Lung (tissue), 12 donors: ENCODE results near the gene OR56A3. TPM values are rescaled to one million over a fixed set of nuclear protein-coding genes. Genes with fewer than 3 reads are reported as not detected.

Experiments used
- ATAC-seq: fragments of 200-7000 bp; cut with Tn5 transposase; one replicate; pipeline ENCODE4 v1.9.1; 2020; ENCODE audit warnings: moderate number of reproducible peaks; ENCODE audit not compliant: insufficient read depth, low FRiP score
- DNase-seq, 3 donors: peaks; one replicate each; pipeline ENCODE4 v3.0.0-alpha.2; 2013 to 2017
- H3K27ac ChIP-seq, 2 donors: one replicate each; pipeline ENCODE4 v1.5.1; 2013; ENCODE audit warnings: mild to moderate bottlenecking in 2 of 2, moderate library complexity in 2 of 2, control low read depth in 1 of 2, inconsistent platforms in 1 of 2, low read depth in 1 of 2, low read length in 1 of 2
- H3K27me3 ChIP-seq, 3 donors: one replicate each; pipeline ENCODE4 v1.5.1; 2013; ENCODE audit warnings: low read length in 2 of 3; ENCODE audit not compliant: control insufficient read depth in 3 of 3, insufficient read depth in 3 of 3
- H3K36me3 ChIP-seq, 4 donors: one replicate each; pipeline ENCODE4 v1.5.1; 2013; ENCODE audit warnings: low read length in 4 of 4, mild to moderate bottlenecking in 1 of 4, moderate library complexity in 1 of 4; ENCODE audit not compliant: control insufficient read depth in 4 of 4, insufficient read depth in 4 of 4
- H3K4me1 ChIP-seq, 5 donors: one replicate each; pipeline ENCODE4 v1.5.1; 2013; ENCODE audit warnings: low read length in 5 of 5, mild to moderate bottlenecking in 2 of 5, moderate library complexity in 1 of 5; ENCODE audit not compliant: control insufficient read depth in 5 of 5, insufficient read depth in 5 of 5
- H3K4me3 ChIP-seq: one replicate; pipeline ENCODE4 v1.5.1; 2013; ENCODE audit warnings: mild to moderate bottlenecking, control low read depth, moderate library complexity
- H3K9ac ChIP-seq, 2 donors: one replicate each; pipeline ENCODE4 v1.5.1; 2013; ENCODE audit warnings: low read length in 2 of 2, control low read depth in 1 of 2; ENCODE audit not compliant: insufficient read depth in 1 of 2
- H3K9me3 ChIP-seq, 4 donors: one replicate each; pipeline ENCODE4 v1.5.1; 2013; ENCODE audit warnings: low read length in 3 of 4, mild to moderate bottlenecking in 1 of 4, moderate library complexity in 1 of 4; ENCODE audit not compliant: control insufficient read depth in 4 of 4, insufficient read depth in 3 of 4
- WGBS, 2 donors: extraction: QIAGEN DNeasy Blood & Tissue Kit; methylation state at CpG; one replicate each; pipeline ENCODE4 v1.1.7; 2013; 5-methylcytosine and 5-hydroxymethylcytosine counted together
- polyA plus RNA-seq, 2 donors: library from polyadenylated mRNA; stranded (reverse); fragments of 200-250 nt; gene quantifications; one replicate each; pipeline ENCODE4 v1.2.1, GENCODE V29; 2013
- total RNA-seq, 2 donors: library from RNA; depleted of rRNA in 1 of 2; stranded (reverse); fragments of >200 nt in 1 of 2; gene quantifications; one replicate each; pipeline ENCODE4 v1.2.1, GENCODE V29; 2014 to 2021
- TF ChIP-seq, protein P1 (sequence below): IDR thresholded peaks from 2 replicates; pipeline ENCODE4 v1.5.1; 2012; ENCODE audit warnings: mild to moderate bottlenecking; ENCODE audit errors: control extremely low read depth, extremely low read depth
- donor health status: control.
- donor health status: control.
- donor health status: Bipolar disorder and iron deficiency.
- donor health status: healthy.
- donor health status: DM: yes; HTN: yes; CAD: no.

OR56A3 gene
- total and polyA plus RNA-seq, 4 donors, result not detected

DNA sequence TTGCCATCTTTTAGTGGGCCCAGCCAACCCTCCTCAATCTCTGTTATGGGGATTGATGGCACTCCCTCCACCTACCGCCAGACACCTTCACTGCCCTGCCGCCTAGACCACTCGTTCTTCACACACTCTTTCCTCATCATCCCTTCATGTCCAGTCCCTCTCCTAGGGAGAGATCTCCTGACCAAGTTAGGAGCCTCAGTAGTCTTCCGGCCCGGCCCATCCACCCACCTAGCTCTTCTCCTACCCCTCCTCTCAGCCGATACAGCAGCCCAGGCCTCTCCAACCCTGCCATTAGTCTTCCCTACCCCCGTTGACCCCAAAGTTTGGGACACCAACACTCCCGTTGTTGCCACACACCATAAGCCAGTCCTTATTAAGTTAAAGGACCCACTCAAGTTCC is 11.0 kb upstream of the OR56A3 start:
- H3K27me3 ChIP-seq, result no peaks in the 10 kb centered on the region
- no peaks in the 10 kb centered on the region for H3K4me1 ChIP-seq
- no peak overlapping the region for H3K4me3 ChIP-seq
- DNase-seq (no peak), ATAC-seq (no peak)
- WGBS, 2 donors, result 93 to 94% methylated on average over 8 of the region's 8 CpGs
- TF ChIP-seq, protein P1, sequence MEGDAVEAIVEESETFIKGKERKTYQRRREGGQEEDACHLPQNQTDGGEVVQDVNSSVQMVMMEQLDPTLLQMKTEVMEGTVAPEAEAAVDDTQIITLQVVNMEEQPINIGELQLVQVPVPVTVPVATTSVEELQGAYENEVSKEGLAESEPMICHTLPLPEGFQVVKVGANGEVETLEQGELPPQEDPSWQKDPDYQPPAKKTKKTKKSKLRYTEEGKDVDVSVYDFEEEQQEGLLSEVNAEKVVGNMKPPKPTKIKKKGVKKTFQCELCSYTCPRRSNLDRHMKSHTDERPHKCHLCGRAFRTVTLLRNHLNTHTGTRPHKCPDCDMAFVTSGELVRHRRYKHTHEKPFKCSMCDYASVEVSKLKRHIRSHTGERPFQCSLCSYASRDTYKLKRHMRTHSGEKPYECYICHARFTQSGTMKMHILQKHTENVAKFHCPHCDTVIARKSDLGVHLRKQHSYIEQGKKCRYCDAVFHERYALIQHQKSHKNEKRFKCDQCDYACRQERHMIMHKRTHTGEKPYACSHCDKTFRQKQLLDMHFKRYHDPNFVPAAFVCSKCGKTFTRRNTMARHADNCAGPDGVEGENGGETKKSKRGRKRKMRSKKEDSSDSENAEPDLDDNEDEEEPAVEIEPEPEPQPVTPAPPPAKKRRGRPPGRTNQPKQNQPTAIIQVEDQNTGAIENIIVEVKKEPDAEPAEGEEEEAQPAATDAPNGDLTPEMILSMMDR, result no peak
- no peak overlapping the region for H3K27ac ChIP-seq
- H3K9ac ChIP-seq, result no peak overlapping the region
- H3K9me3 ChIP-seq, result peaks cover 0 to 8% (median 0%) of the 10 kb centered on the region in 4 donors
- no peaks in the 10 kb centered on the region for H3K36me3 ChIP-seq

DNA sequence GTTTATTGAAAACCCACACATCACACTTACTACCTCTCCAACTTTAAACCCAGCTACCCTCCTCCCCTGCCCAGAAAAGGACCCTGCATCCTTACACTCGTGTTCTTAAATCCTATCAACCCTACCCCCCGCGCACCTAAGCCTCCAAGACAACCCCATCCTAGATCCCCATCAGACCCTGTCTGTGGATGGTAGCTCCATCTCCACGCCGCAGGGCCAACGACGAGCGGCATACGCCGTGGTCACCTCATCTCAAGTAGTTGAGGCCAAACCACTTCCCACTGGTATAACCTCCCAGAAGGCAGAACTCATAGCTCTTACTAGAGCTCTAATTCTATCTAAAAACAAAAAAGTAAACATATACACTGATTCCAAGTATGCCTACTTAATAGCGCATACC is 9.4 kb upstream of the OR56A3 start:
- Histone ChIP-seq H3K27ac (no peak overlapping the region), H3K9me3 (peaks cover 0 to 9% (median 1%) of the 10 kb centered on the region in 4 donors), H3K4me1 (no peaks in the 10 kb centered on the region), H3K4me3 (no peak overlapping the region), H3K9ac (no peak overlapping the region), H3K27me3 (no peaks in the 10 kb centered on the region), H3K36me3 (no peaks in the 10 kb centered on the region)
- WGBS, 2 donors, result 95 to 96% methylated on average over 11 of the region's 11 CpGs
- no peak for ATAC-seq
- TF ChIP-seq, protein P1, result no peak
- no peak for DNase-seq

DNA sequence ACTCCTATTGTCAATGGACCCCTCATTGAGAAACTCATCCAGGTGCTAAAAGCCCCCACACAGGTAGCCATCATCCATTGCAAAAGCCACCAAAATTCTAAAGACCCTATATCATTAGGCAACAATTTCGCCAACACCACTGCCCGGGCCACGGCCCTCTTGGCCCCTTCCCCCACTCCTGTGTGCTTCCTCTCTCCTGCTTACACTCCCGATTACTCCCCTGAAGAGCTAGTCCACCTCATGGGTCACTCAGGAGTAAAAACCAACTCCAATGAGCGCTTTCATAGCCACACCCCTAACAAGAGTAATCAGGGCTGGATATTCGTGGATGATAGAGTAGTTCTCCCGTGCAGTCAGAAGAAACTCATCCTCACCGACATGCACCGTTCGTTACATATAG is 8.9 kb upstream of the OR56A3 start:
- Histone ChIP-seq H3K4me3 (no peak overlapping the region), H3K27ac (no peak overlapping the region), H3K4me1 (no peaks in the 10 kb centered on the region), H3K9me3 (peaks cover 0 to 13% (median 1%) of the 10 kb centered on the region in 4 donors), H3K9ac (no peak overlapping the region), H3K36me3 (no peaks in the 10 kb centered on the region), H3K27me3 (no peaks in the 10 kb centered on the region)
- WGBS, 2 donors, result 95% methylated on average over 10 of the region's 10 CpGs
- DNase-seq (no peak), ATAC-seq (no peak)
- TF ChIP-seq, protein P1, result no peak

DNA sequence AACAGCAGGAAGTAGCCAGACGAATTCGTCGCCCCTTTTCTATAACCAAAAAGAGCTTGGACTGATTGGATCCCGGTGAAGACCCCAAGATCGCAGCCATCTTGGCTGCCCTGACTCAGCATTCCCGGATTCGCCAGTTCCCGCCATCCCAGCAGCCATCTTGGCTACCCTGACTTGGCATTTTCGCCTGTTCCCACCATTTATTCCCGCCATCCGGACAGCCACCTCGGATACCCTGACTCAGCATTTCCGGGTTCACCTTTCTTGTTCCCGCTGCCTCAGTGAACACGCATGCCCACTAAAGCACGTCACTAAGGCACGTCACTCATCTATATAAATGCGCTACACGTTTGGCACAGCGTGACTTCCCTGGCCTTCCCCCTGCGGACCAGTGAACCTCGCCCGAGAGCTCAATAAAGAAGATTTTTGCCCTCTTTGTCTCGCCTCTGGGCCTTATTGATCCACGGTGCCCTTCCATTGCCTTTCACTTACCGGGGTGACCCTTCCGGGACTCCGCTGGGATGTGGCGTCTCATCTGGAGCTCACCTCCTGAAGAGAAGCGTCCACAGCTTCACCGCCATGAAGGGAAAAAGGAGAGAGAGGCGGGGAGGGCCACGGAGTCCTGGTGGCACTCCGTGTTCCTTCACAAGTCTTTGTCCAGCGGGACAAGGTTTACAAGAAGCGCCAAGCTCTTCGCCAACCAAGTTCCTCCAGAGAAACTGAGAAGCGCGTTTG is 4.0 kb upstream of the OR56A3 start:
- WGBS, 2 donors, result 89 to 90% methylated on average over 39 of the region's 39 CpGs
- peaks cover 0 to 10% (median 1%) of the 10 kb centered on the region in 4 donors for H3K9me3 ChIP-seq
- H3K4me1 ChIP-seq, result no peaks in the 10 kb centered on the region
- no peak overlapping the region for H3K27ac ChIP-seq
- no peak for ATAC-seq
- TF ChIP-seq, protein P1, result no peak
- no peak overlapping the region for H3K4me3 ChIP-seq
- DNase-seq, result no peak
- H3K27me3 ChIP-seq, result no peaks in the 10 kb centered on the region
- no peaks in the 10 kb centered on the region for H3K36me3 ChIP-seq
- no peak overlapping the region for H3K9ac ChIP-seq
